ENCODE results near the gene MYO18B. TPM values are rescaled to one million over a fixed set of nuclear protein-coding genes. Genes with fewer than 3 reads are reported as not detected.

MYO18B gene
- total RNA-seq, 1 experiment from 2014 or later, result 0.05 TPM

DNA sequence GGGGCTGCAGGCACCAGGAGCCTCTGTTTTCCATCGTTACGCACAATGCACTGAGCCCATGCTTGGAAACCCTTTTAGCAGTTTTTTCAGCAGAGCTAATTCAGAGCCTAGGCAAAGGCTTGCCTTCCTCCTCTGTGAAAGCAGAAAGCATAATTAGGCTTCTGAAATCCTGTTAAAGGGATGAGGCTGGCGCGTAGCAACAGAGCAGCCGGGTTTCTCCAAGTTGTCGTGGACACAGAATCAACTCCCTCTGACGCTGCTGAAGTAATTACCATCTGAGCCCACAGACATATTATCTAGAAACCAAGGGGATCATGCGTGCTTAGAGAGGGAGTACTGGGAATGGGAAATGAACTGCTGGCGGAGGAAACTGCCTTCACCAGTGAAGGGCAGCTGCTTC, 85.4 kb downstream of the MYO18B start:
- Histone ChIP-seq H3K9ac (ENCODE audit: low read length) (no peak overlapping the region), H3K9me3 (ENCODE audit: control insufficient read depth in 1 of 2, insufficient read depth in 1 of 2, low read depth in 1 of 2, low read length in 2 of 2) (no peaks in the 10 kb centered on the region), H2AFZ (ENCODE audit: low read depth, low read length, poor library complexity, severe bottlenecking) (no peak overlapping the region), H3K79me2 (ENCODE audit: insufficient read depth, low read length) (no peaks in the 10 kb centered on the region), H3K9me2 (ENCODE audit: insufficient read depth) (no peaks in the 10 kb centered on the region), H3K4me2 (ENCODE audit: low read length) (no peak overlapping the region), H3K27ac (ENCODE audit: low read depth, low read length) (no peak overlapping the region), H3K4me1 (ENCODE audit: control insufficient read depth in 1 of 2, insufficient read depth in 2 of 2, low read length in 2 of 2) (no peaks in the 10 kb centered on the region), H3K4me3 (replicated peaks in 1 of 2; ENCODE audit: low read depth in 1 of 2, low read length in 2 of 2) (no peak overlapping the region), H3K36me3 (ENCODE audit: control insufficient read depth in 1 of 2, insufficient read depth in 2 of 2, low read length in 2 of 2) (no peaks in the 10 kb centered on the region), H3K27me3 (ENCODE audit: insufficient read depth, low read length) (peaks cover 37% of the 10 kb centered on the region), H4K20me1 (ENCODE audit: insufficient read depth) (no peaks in the 10 kb centered on the region)
- BruUV-seq (replicated peaks), result no TSS peak
- ChIA-PET POLR2A (no interaction called here), RAD21 (ENCODE audit: low non-redundant PET in 1 of 2, low total read pairs in 2 of 2, uncharacterized antibody in 2 of 2, unreplicated experiment in 2 of 2) (no interaction called here), CTCF (no interaction called here)
- DNase-seq (ENCODE audit: low read depth, low spot score) (no peak), ATAC-seq (no peak)
- intact Hi-C loops (cut with micrococcal nuclease), result no loop called here
- TF ChIP-seq FOSL1 (IDR thresholded peaks at IDR 0.05; ENCODE audit: low read depth), result no peak
- TF ChIP-seq ELF1 (IDR thresholded peaks at IDR 0.05; ENCODE audit: borderline replicate concordance, low read depth), result no peak
- no peak for TF ChIP-seq EZH2 (IDR thresholded peaks at IDR 0.05)
- TF ChIP-seq, protein P1, sequence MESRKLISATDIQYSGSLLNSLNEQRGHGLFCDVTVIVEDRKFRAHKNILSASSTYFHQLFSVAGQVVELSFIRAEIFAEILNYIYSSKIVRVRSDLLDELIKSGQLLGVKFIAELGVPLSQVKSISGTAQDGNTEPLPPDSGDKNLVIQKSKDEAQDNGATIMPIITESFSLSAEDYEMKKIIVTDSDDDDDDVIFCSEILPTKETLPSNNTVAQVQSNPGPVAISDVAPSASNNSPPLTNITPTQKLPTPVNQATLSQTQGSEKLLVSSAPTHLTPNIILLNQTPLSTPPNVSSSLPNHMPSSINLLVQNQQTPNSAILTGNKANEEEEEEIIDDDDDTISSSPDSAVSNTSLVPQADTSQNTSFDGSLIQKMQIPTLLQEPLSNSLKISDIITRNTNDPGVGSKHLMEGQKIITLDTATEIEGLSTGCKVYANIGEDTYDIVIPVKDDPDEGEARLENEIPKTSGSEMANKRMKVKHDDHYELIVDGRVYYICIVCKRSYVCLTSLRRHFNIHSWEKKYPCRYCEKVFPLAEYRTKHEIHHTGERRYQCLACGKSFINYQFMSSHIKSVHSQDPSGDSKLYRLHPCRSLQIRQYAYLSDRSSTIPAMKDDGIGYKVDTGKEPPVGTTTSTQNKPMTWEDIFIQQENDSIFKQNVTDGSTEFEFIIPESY (IDR thresholded peaks at IDR 0.05; ENCODE audit: extremely low read depth, insufficient replicate concordance, low read length), result no peak
- TF ChIP-seq SIN3A (IDR thresholded peaks at IDR 0.05; ENCODE audit: low read depth), result no peak
- no peak for TF ChIP-seq SP1 (IDR thresholded peaks at IDR 0.05; ENCODE audit: low read depth)
- TF ChIP-seq POLR2A (IDR thresholded peaks at IDR 0.05; ENCODE audit: borderline replicate concordance, extremely low read depth, insufficient read depth, insufficient read length), result no peak
- TF ChIP-seq RAD21 (IDR thresholded peaks at IDR 0.05; ENCODE audit: low read depth), result no peak
- no peak for TF ChIP-seq POLR2AphosphoS5 (IDR thresholded peaks at IDR 0.05; ENCODE audit: low read depth, low read length)
- TF ChIP-seq EZH2phosphoT487 (IDR thresholded peaks at IDR 0.05; ENCODE audit: borderline replicate concordance), result no peak
- TF ChIP-seq ZFX (IDR thresholded peaks at IDR 0.05), result no peak
- TF ChIP-seq CBX3 (IDR thresholded peaks at IDR 0.05; ENCODE audit: low read depth), result no peak
- TF ChIP-seq JUND (IDR thresholded peaks at IDR 0.05), result no peak
- no peak for TF ChIP-seq MAX (IDR thresholded peaks at IDR 0.05)
- TF ChIP-seq YY1 (IDR thresholded peaks at IDR 0.05; ENCODE audit: extremely low read depth, insufficient replicate concordance, low read depth, low read length), result no peak
- no peak for TF ChIP-seq REST (IDR thresholded peaks at IDR 0.05; ENCODE audit: low read depth)
- TF ChIP-seq SRF (IDR thresholded peaks at IDR 0.05; ENCODE audit: low read depth), result no peak
- TF ChIP-seq CEBPB (IDR thresholded peaks at IDR 0.05; ENCODE audit: low read depth), result no peak
- no peak for TF ChIP-seq ZNF274 (IDR thresholded peaks at IDR 0.05; ENCODE audit: low read depth, low read length)
- TF ChIP-seq TCF7L2 (IDR thresholded peaks at IDR 0.05; ENCODE audit: borderline replicate concordance, extremely low read depth, insufficient read depth, insufficient read length), result no peak
